MG63 (cell line): Measurements from ENCODE around the gene VGLL2. TPM values are rescaled to one million over a fixed set of nuclear protein-coding genes. Genes with fewer than 3 reads are reported as not detected.

Source experiments
- DNase-seq: peaks from one replicate; pipeline ENCODE4 v3.0.0-alpha.2; 2020
- H3K27me3 ChIP-seq: fragments of 250-450 bp; sonication (Bioruptor Pico); 2 replicates; pipeline ENCODE4 v1.5.1; 2020; ENCODE audit warnings: mild to moderate bottlenecking, moderate library complexity
- H3K36me3 ChIP-seq: fragments of 250-450 bp; sonication (Bioruptor Pico); 2 replicates; pipeline ENCODE4 v1.5.1; 2020; ENCODE audit warnings: mild to moderate bottlenecking, moderate library complexity
- H3K4me3 ChIP-seq: fragments of 250-450 bp; sonication (Bioruptor Pico); 2 replicates; pipeline ENCODE4 v1.5.1; 2020; ENCODE audit warnings: mild to moderate bottlenecking, moderate library complexity
- H3K9me3 ChIP-seq: fragments of 250-450 bp; sonication (Bioruptor Pico); 2 replicates; pipeline ENCODE4 v1.5.1; 2020; ENCODE audit warnings: mild to moderate bottlenecking, moderate library complexity
- total RNA-seq: library from RNA; depleted of rRNA; stranded (reverse); fragments of >200 nt; shearing (Covaris generic); gene quantifications from 2 replicates; pipeline ENCODE4 v1.2.3, GENCODE V29; 2014; ENCODE audit warnings: low replicate concordance

The VGLL2 gene
- total RNA-seq, 1 experiment from 2014 or later, result not detected

- no peak for DNase-seq
- peaks cover 78% of the 10 kb centered on the region for H3K27me3 ChIP-seq
- no peaks in the 10 kb centered on the region for H3K9me3 ChIP-seq
- H3K36me3 ChIP-seq, result no peaks in the 10 kb centered on the region
- peak overlapping the region; percentile 49 for H3K4me3 ChIP-seq
These were observed 507 bp upstream of the VGLL2 start for GRCh38 chr6:117264692-117265409.

DNA sequence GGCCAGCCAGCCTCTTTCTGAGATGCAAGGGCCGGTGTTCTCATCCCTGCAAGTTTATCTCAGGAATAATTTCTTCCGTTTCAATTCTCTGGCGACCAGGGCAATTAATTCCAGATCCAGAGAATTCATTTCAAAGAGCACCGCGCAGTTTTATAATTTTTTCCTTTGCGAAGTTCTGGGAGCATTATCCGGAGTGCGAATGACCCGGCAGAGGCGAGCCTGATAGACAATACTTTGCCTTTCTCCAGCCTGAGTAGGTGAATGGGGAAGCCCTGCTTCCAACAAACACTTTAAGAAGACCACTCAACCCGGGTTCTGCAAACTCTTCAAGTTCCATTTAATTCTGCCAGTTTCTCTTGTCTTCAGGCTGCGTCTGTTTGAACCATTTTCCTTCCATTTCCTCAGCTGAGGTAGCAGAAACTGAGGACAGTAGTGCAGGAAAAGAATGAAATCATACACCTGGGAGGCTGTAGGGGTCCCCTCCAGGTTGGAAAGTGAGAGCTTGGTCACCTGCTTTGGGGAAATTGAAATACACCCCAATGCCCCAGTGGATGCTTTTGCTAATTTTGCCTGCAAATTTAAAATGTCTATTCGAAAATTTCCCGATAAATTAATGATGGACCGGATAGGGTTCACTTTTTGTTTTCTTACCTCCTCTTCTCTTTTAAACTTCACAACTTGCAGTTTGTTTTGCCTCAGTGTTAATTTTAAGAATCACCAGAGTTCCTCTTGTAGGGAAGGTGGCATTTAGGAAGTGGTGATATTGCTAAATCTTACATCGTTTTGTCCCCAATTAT is 1.1 kb downstream of the VGLL2 start:
- no peak overlapping the region; the same call in 1 of the 2 replicates for H3K4me3 ChIP-seq

GRCh38 chr6:117267054-117267347 is 1.6 kb downstream of the VGLL2 start:
- Histone ChIP-seq H3K9me3 (no peaks in the 10 kb centered on the region), H3K27me3 (peaks cover 76% of the 10 kb centered on the region), H3K36me3 (no peaks in the 10 kb centered on the region), H3K4me3 (no peak overlapping the region)
- DNase-seq, result no peak

More for the DNA sequence above, 1.1 kb downstream of the VGLL2 start:
- Histone ChIP-seq H3K36me3 (no peaks in the 10 kb centered on the region), H3K27me3 (peaks cover 76% of the 10 kb centered on the region), H3K9me3 (no peaks in the 10 kb centered on the region)
- DNase-seq, result no peak

DNA sequence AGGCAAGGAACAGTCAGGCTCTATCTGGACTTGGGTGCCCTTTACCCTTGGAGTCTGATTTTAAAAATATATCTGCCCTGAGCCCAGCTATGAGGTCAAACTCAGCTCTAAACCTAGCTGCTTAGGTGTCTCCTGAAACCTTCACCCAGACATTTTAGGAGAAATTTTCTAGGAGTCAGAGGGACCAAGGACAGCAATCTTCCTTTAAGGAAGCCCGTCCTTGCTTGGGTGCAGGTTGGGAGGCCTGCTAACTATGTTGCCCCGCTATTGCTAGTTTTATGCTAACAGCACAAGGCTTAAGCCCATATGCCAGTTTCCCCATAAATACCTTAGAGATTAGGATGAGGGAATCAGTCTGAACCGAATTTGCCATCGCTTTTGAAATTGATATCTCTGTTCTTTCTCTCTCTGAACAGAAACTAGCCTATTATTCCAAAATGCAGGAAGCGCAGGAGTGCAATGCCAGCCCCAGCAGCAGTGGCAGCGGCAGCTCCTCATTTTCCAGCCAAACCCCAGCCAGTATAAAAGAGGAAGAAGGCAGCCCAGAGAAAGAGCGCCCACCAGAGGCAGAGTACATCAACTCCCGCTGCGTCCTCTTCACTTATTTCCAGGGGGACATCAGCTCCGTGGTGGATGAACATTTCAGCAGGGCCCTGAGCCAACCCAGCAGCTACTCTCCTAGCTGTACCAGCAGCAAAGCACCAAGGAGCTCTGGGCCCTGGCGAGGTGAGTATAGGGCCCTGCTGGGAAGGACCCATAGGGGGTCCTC is 2.6 kb downstream of the VGLL2 start:
- no peak overlapping the region for H3K4me3 ChIP-seq
- H3K9me3 ChIP-seq, result no peaks in the 10 kb centered on the region
- no peaks in the 10 kb centered on the region for H3K36me3 ChIP-seq
- peaks cover 79% of the 10 kb centered on the region for H3K27me3 ChIP-seq
- no peak for DNase-seq

DNA sequence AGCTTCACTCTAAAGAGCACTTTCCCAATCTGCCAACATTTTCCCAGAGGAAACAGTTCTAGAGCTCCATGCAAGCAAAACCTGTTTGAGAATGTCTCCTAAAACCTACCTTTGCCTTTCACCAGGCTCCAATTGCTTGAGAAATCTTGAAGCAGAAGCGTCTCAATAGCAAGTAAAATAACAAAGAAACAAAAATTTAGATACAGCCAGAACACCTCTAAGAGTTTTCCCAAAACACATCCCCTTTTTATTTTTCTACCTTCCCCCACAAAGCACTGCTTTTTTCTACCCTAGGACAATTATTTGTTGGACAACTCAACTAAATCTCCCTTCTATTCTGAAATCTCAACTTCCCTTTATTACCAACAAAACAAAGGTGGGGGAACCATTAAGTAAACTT is 3.6 kb downstream of the VGLL2 start:
- no peak for DNase-seq
- Histone ChIP-seq H3K36me3 (no peaks in the 10 kb centered on the region), H3K9me3 (no peaks in the 10 kb centered on the region), H3K27me3 (peaks cover 79% of the 10 kb centered on the region), H3K4me3 (no peak overlapping the region)

- H3K9me3 ChIP-seq, result no peaks in the 10 kb centered on the region
- no peak overlapping the region for H3K4me3 ChIP-seq
- peaks cover 76% of the 10 kb centered on the region for H3K27me3 ChIP-seq
- no peak for DNase-seq
- no peaks in the 10 kb centered on the region for H3K36me3 ChIP-seq
These were observed 4.3 kb downstream of the VGLL2 start for GRCh38 chr6:117269638-117270054.

DNA sequence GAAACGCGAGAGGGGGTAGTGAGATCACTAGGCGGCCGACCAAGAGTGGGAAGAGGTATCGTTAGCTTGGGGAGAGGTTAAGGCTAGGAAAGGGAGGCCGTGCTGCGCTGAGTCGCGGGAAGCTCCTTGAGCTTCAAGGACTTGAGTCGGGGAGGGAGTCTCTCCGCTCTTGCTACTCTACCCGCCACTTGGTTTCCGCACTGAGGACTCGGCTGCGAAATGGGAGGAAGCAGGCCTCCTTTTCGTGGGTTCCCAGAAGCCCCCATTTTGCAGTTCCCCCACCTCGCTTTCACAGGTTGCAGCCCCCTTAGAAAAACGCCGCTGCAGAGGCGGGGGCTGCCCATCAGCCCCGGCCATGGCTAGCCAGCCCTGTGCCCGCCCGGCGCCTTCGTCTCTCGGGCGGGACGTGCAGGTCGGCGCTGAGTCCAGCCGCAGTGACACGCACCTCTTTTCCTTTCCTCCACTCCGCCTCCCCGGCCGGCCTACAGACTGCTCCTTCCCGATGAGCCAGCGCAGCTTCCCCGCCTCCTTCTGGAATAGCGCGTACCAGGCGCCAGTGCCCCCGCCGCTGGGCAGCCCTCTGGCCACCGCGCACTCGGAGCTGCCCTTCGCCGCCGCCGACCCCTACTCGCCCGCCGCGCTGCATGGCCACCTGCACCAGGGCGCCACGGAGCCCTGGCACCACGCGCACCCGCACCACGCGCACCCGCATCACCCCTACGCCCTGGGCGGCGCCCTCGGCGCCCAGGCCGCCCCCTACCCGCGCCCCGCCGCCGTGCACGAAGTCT is 4.9 kb downstream of the VGLL2 start:
- Histone ChIP-seq H3K9me3 (no peaks in the 10 kb centered on the region), H3K4me3 (peak overlapping the region; percentile 24), H3K36me3 (no peaks in the 10 kb centered on the region), H3K27me3 (peaks cover 77% of the 10 kb centered on the region)
- peak; percentile 61 for DNase-seq

- peaks cover 72% of the 10 kb centered on the region for H3K27me3 ChIP-seq
- H3K36me3 ChIP-seq, result no peaks in the 10 kb centered on the region
- H3K9me3 ChIP-seq, result no peaks in the 10 kb centered on the region
- DNase-seq, result peak; percentile 26
- H3K4me3 ChIP-seq, result no peak overlapping the region
These were observed 5.6 kb downstream of the VGLL2 start for GRCh38 chr6:117270843-117271507.

DNA sequence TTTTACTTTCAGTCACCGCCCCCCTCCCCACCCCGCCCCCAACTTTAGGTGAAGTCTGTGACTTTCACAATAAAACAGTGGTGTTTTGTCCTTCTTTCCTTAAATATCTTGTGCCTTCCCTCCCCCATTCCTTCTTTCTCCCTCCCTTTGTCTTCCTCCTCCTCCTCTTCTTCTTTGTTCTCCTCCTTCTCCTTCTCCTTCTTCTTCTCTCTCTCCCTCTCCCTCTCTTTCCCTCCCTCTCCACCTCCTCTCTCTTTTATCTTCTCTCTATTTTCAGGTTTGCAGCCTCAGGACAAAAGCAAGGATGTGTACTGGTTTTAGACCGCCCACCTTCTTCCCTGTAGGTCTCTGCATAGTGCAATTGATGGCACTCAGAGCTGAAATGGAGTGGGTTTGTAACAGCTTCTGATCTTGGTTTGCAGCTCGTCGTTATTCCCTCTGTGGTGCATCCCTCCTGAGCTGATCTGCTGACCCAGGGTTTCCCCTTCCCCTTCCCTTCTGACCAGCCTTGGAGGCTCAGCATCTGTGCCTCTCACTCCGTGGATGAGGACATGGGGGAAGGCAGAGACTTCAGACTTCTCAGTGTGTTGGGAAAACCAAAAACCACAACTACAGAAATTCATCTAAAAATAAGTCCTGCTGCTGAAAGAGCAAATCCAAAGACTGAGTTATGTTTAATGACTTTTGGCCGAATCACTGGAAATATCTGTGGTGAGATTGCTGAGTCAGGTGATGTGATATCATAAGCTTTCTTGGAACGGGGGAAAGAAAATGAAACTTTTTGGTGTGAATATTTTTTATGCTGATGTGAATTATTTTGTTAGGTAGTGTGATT is 6.9 kb downstream of the VGLL2 start:
- H3K36me3 ChIP-seq, result no peaks in the 10 kb centered on the region
- DNase-seq, result no peak
- no peak overlapping the region for H3K4me3 ChIP-seq
- H3K9me3 ChIP-seq, result no peaks in the 10 kb centered on the region
- H3K27me3 ChIP-seq, result peaks cover 60% of the 10 kb centered on the region

DNA sequence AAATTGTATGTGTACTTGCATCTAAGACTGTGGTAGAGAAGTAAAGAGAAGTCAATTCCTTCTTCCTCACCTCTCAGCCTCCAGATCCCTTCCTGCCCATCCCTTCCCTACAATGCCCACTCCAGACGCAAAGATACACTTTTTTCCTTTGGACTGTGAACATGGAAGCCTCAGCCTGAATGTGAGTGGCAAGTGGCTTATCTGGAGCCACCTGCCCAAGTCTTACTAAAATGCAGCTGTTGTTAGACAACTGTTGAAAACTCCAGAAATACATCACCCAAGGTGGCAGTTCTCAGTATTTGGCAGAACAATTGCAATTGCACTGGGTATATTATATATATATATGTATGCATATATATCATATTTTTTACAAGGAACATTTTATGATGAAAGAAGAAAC is 7.5 kb downstream of the VGLL2 start:
- no peaks in the 10 kb centered on the region for H3K36me3 ChIP-seq
- H3K4me3 ChIP-seq, result no peak overlapping the region
- no peaks in the 10 kb centered on the region for H3K9me3 ChIP-seq
- DNase-seq, result no peak
- H3K27me3 ChIP-seq, result peaks cover 55% of the 10 kb centered on the region

GRCh38 chr6:117275205-117275604 is 9.8 kb downstream of the VGLL2 start:
- H3K4me3 ChIP-seq, result no peak overlapping the region
- no peaks in the 10 kb centered on the region for H3K36me3 ChIP-seq
- DNase-seq, result no peak
- peaks cover 36% of the 10 kb centered on the region for H3K27me3 ChIP-seq
- H3K9me3 ChIP-seq, result no peaks in the 10 kb centered on the region

- no peak for DNase-seq
- H3K9me3 ChIP-seq, result no peaks in the 10 kb centered on the region
- no peak overlapping the region for H3K4me3 ChIP-seq
- peaks cover 36% of the 10 kb centered on the region for H3K27me3 ChIP-seq
- no peaks in the 10 kb centered on the region for H3K36me3 ChIP-seq
These were observed 10.4 kb downstream of the VGLL2 start for GRCh38 chr6:117275711-117276110.

- DNase-seq, result no peak
- Histone ChIP-seq H3K4me3 (no peak overlapping the region), H3K27me3 (peaks cover 30% of the 10 kb centered on the region), H3K9me3 (no peaks in the 10 kb centered on the region), H3K36me3 (no peaks in the 10 kb centered on the region)
These were observed 11.5 kb downstream of the VGLL2 start for GRCh38 chr6:117276778-117277316.

GRCh38 chr6:117280922-117281321 is 15.6 kb downstream of the VGLL2 start:
- H3K4me3 ChIP-seq, result no peak overlapping the region
- DNase-seq, result peak; percentile 24
- no peaks in the 10 kb centered on the region for H3K36me3 ChIP-seq

GRCh38 chr6:117288083-117288715 is 22.8 kb downstream of the VGLL2 start:
- H3K9me3 ChIP-seq, result no peaks in the 10 kb centered on the region
- H3K36me3 ChIP-seq, result no peaks in the 10 kb centered on the region
- peak; percentile 13 for DNase-seq
- no peak overlapping the region for H3K4me3 ChIP-seq
- no peaks in the 10 kb centered on the region for H3K27me3 ChIP-seq

More at GRCh38 chr6:117280922-117281321, 15.6 kb downstream of the VGLL2 start:
- 0 out of 2 replicates have a peak, but pooled peaks cover 5% of the 10 kb centered on the region for H3K27me3 ChIP-seq
- no peaks in the 10 kb centered on the region for H3K9me3 ChIP-seq
